Measurements from ENCODE around the gene EXOC3L2. TPM values are rescaled to one million over a fixed set of nuclear protein-coding genes. Genes with fewer than 3 reads are reported as not detected.

Gene EXOC3L2
- total and polyA plus RNA-seq, 2 donors (not counting 3 experiments of a cell fraction or from before 2014, with no cell fraction given), result 0.66 to 1.8 TPM

- FAIRE-seq (no peak), DNase-seq (ENCODE audit: low read depth, low spot score) (no peak)
- Histone ChIP-seq H3K9me1 (replicated peaks; ENCODE audit: control insufficient read depth, extremely low read depth, insufficient read depth, low read length) (no peaks in the 10 kb centered on the region), H3K79me2 (ENCODE audit: control insufficient read depth, insufficient read depth, low read length) (no peaks in the 10 kb centered on the region), H3K36me3 (ENCODE audit: control insufficient read depth in 2 of 2, extremely low read depth in 1 of 2, insufficient read depth in 2 of 2, low read length in 2 of 2) (no peaks in the 10 kb centered on the region), H2AFZ (ENCODE audit: low read depth, low read length) (no peak overlapping the region), H3K9ac (replicated peaks; ENCODE audit: extremely low read depth, insufficient read depth, low read length) (no peak overlapping the region), H4K20me1 (replicated peaks; ENCODE audit: control insufficient read depth, extremely low read depth, insufficient read depth, low read length) (no peaks in the 10 kb centered on the region), H3K9me3 (replicated peaks; ENCODE audit: control insufficient read depth, insufficient read depth, low read length) (no peaks in the 10 kb centered on the region), H3K4me2 (ENCODE audit: insufficient read depth, low read length) (no peak overlapping the region), H3K27me3 (ENCODE audit: control insufficient read depth in 2 of 2, insufficient read depth in 2 of 2, low read length in 2 of 2) (no peaks in the 10 kb centered on the region), H3K4me3 (replicated peaks in 1 of 3; ENCODE audit: insufficient read depth in 1 of 3, low read depth in 1 of 3, low read length in 3 of 3) (no peak overlapping the region), H3K4me1 (ENCODE audit: control insufficient read depth, extremely low read depth, insufficient read depth, low read length) (no peaks in the 10 kb centered on the region), H3K27ac (ENCODE audit: insufficient read depth, low read depth, low read length) (no peak overlapping the region)
- POLR2A ChIA-PET, result no interaction called here
- dilution Hi-C loops (cut with MboI; ENCODE audit: extremely low pct_ligation_motif_present, low sequenced_read_pairs), result no loop called here
- intact Hi-C loops (cut with micrococcal nuclease), result no loop called here
- no peak for TF ChIP-seq EZH2 (IDR thresholded peaks at IDR 0.05; ENCODE audit: borderline replicate concordance, low read depth, low read length, severe bottlenecking)
- CTCF ChIA-PET, result interaction anchor here (1.1 to 1.3 kb wide), 2 partner anchors 9 to 24 kb away, joined by 3 read pairs; no protein-coding TSS in a partner anchor
- BruUV-seq (replicated peaks), result no TSS peak
Measured at GRCh38 chr19:45223879-45224278, 21.3 kb downstream of the EXOC3L2 start.

GRCh38 chr19:45222724-45223123 is 22.5 kb downstream of the EXOC3L2 start:
- no peak overlapping the region for H3K9ac ChIP-seq (replicated peaks; ENCODE audit: extremely low read depth, insufficient read depth, low read length)
- POLR2A ChIA-PET, result no interaction called here
- DNase-seq (ENCODE audit: low read depth, low spot score), result no peak
- TF ChIP-seq CTCF (IDR thresholded peaks at IDR 0.05; ENCODE audit: extremely low read depth in 1 of 2, insufficient read depth in 1 of 2, low read depth in 1 of 2, low read length in 2 of 2) (no peak), FOS (IDR thresholded peaks at IDR 0.05; ENCODE audit: borderline replicate concordance, insufficient read depth, low read length) (no peak), GATA2 (IDR thresholded peaks at IDR 0.05; ENCODE audit: insufficient read depth, insufficient read length, low read depth, low read length) (no peak), POLR2AphosphoS5 (IDR thresholded peaks at IDR 0.05; ENCODE audit: insufficient read depth, low read depth, low read length) (no peak), POLR2A (IDR thresholded peaks at IDR 0.05; ENCODE audit: low read depth, low read length) (no peak), JUN (IDR thresholded peaks at IDR 0.05; ENCODE audit: borderline replicate concordance, insufficient read depth, insufficient read length, low read depth) (no peak), MYC (IDR thresholded peaks at IDR 0.05; ENCODE audit: low read depth, low read length) (no peak), EZH2 (IDR thresholded peaks at IDR 0.05; ENCODE audit: borderline replicate concordance, low read depth, low read length, severe bottlenecking) (no peak)
- no peaks in the 10 kb centered on the region for H3K9me1 ChIP-seq (replicated peaks; ENCODE audit: control insufficient read depth, extremely low read depth, insufficient read depth, low read length)
- dilution Hi-C loops (cut with MboI; ENCODE audit: extremely low pct_ligation_motif_present, low sequenced_read_pairs) (no loop called here), intact Hi-C loops (cut with micrococcal nuclease) (no loop called here)
- no peak overlapping the region for H3K4me2 ChIP-seq (ENCODE audit: insufficient read depth, low read length)
- H4K20me1 ChIP-seq (replicated peaks; ENCODE audit: control insufficient read depth, extremely low read depth, insufficient read depth, low read length), result no peaks in the 10 kb centered on the region
- no peak for FAIRE-seq
- H3K4me3 ChIP-seq (replicated peaks in 1 of 3; ENCODE audit: insufficient read depth in 1 of 3, low read depth in 1 of 3, low read length in 3 of 3), result no peak overlapping the region
- H3K79me2 ChIP-seq (ENCODE audit: control insufficient read depth, insufficient read depth, low read length), result no peaks in the 10 kb centered on the region
- no TSS peak for BruUV-seq (replicated peaks)
- no peaks in the 10 kb centered on the region for H3K9me3 ChIP-seq (replicated peaks; ENCODE audit: control insufficient read depth, insufficient read depth, low read length)
- H3K4me1 ChIP-seq (ENCODE audit: control insufficient read depth, extremely low read depth, insufficient read depth, low read length), result peaks cover 3% of the 10 kb centered on the region
- no peak overlapping the region for H2AFZ ChIP-seq (ENCODE audit: low read depth, low read length)
- no peak overlapping the region for H3K27ac ChIP-seq (ENCODE audit: insufficient read depth, low read depth, low read length)
- no peaks in the 10 kb centered on the region for H3K27me3 ChIP-seq (ENCODE audit: control insufficient read depth in 2 of 2, insufficient read depth in 2 of 2, low read length in 2 of 2)
- H3K36me3 ChIP-seq (ENCODE audit: control insufficient read depth in 2 of 2, extremely low read depth in 1 of 2, insufficient read depth in 2 of 2, low read length in 2 of 2), result no peaks in the 10 kb centered on the region
- CTCF ChIA-PET, result interaction anchor here (1.1 kb wide), 1 partner anchor 10 kb away, joined by 3 read pairs; no protein-coding TSS in a partner anchor
